Hematopoietic multipotent progenitor cell treated with erythropoietin and hydrocortisone succinate and interleukin-3 and kit ligand, for 15 days (in vitro differentiated cells): ENCODE data around the gene ZXDC.

ENCODE experiments used
- DNase-seq: peaks from one replicate; pipeline ENCODE4 v3.0.0-alpha.2; 2015; ENCODE audit warnings: low spot score

The ZXDC gene

GRCh38 chr3:126415661-126416591, 59.8 kb downstream of the ZXDC start:
- DNase-seq, result no peak

GRCh38 chr3:126414961-126415660, 60.6 kb downstream of the ZXDC start:
- DNase-seq, result no peak

- DNase-seq, result no peak
Observed at GRCh38 chr3:126414406-126414805, 61.3 kb downstream of the ZXDC start.

- no peak for DNase-seq
Observed at GRCh38 chr3:126413693-126414080, 62.0 kb downstream of the ZXDC start.

GRCh38 chr3:126412841-126413692, 62.6 kb downstream of the ZXDC start:
- DNase-seq, result no peak

- DNase-seq, result no peak
Observed at GRCh38 chr3:126408099-126408498, 67.6 kb downstream of the ZXDC start.

- DNase-seq, result no peak
Observed at GRCh38 chr3:126407412-126408044, 68.2 kb downstream of the ZXDC start.

GRCh38 chr3:126406389-126407296, 69.0 kb downstream of the ZXDC start:
- DNase-seq, result no peak

- DNase-seq, result no peak
Observed at GRCh38 chr3:126402666-126403302, 72.9 kb downstream of the ZXDC start.

GRCh38 chr3:126402178-126402577, 73.5 kb downstream of the ZXDC start:
- DNase-seq, result no peak

- DNase-seq, result no peak
Observed at GRCh38 chr3:126401611-126402160, 74.0 kb downstream of the ZXDC start.

GRCh38 chr3:126399756-126400155, 75.9 kb downstream of the ZXDC start:
- DNase-seq, result no peak

GRCh38 chr3:126399351-126399735, 76.3 kb downstream of the ZXDC start:
- DNase-seq, result no peak

GRCh38 chr3:126398423-126399350, 77.0 kb downstream of the ZXDC start:
- DNase-seq, result no peak

- DNase-seq, result no peak
Observed at GRCh38 chr3:126397610-126398422, 77.9 kb downstream of the ZXDC start.

- DNase-seq, result no peak
Observed at GRCh38 chr3:126396536-126396935, 79.2 kb downstream of the ZXDC start.

GRCh38 chr3:126395846-126396513, 79.7 kb downstream of the ZXDC start:
- DNase-seq, result no peak

- DNase-seq, result no peak
Observed at GRCh38 chr3:126394977-126395321, 80.7 kb downstream of the ZXDC start.
